Measurements from ENCODE around the gene MYL2.

DNA sequence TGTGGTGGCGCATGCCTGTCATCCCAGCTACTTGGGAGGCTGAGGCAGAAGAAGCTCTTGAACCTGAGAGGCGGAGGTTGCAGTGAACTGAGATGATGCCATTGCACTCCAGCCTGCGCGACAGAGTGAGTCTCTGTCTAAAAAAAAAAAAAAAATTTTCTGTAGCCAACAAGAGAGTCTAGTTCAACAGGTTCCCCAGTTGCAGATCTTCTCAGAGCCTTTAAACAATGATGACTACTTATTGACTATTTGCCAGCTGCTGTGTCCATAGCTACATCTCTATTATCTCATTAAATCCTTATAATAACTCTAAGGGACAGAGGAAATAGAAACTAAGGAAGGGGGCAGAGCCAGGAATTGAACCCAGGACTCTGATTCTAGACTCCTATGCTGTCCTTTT is 15.2 kb upstream of the MYL2 start:
- TF ChIP-seq, protein P1, sequence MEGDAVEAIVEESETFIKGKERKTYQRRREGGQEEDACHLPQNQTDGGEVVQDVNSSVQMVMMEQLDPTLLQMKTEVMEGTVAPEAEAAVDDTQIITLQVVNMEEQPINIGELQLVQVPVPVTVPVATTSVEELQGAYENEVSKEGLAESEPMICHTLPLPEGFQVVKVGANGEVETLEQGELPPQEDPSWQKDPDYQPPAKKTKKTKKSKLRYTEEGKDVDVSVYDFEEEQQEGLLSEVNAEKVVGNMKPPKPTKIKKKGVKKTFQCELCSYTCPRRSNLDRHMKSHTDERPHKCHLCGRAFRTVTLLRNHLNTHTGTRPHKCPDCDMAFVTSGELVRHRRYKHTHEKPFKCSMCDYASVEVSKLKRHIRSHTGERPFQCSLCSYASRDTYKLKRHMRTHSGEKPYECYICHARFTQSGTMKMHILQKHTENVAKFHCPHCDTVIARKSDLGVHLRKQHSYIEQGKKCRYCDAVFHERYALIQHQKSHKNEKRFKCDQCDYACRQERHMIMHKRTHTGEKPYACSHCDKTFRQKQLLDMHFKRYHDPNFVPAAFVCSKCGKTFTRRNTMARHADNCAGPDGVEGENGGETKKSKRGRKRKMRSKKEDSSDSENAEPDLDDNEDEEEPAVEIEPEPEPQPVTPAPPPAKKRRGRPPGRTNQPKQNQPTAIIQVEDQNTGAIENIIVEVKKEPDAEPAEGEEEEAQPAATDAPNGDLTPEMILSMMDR (IDR thresholded peaks at IDR 0.05): no peak
- TF ChIP-seq POLR2A (IDR thresholded peaks at IDR 0.05): no peak
- no peak for TF ChIP-seq POLR2AphosphoS5 (IDR thresholded peaks at IDR 0.05)
- TF ChIP-seq EP300 (IDR thresholded peaks at IDR 0.05): no peak
